Aorta (tissue), 5 donors: ENCODE results near the gene PTPRD. TPM values are rescaled to one million over a fixed set of nuclear protein-coding genes. Genes with fewer than 3 reads are reported as not detected.

Experiments used
- ATAC-seq: fragments of 200-7000 bp; cut with Tn5 transposase; one replicate; pipeline ENCODE4 v1.9.1; 2022; ENCODE audit warnings: moderate library complexity; ENCODE audit not compliant: low FRiP score
- DNase-seq, 2 donors: peaks; one replicate each; pipeline ENCODE4 v3.0.0-alpha.2; 2020
- H3K27ac ChIP-seq, 2 donors: one replicate each; pipeline ENCODE4 v1.5.1; 2013; ENCODE audit warnings: low read length in 2 of 2, mild to moderate bottlenecking in 2 of 2, moderate library complexity in 2 of 2, control low read depth in 1 of 2, inconsistent platforms in 1 of 2, low read depth in 1 of 2
- H3K27me3 ChIP-seq, 2 donors: one replicate each; pipeline ENCODE4 v1.6.1; 2013; ENCODE audit warnings: control low read depth in 1 of 2, low read length in 1 of 2, mild to moderate bottlenecking in 1 of 2, moderate library complexity in 1 of 2; ENCODE audit not compliant: insufficient read depth in 2 of 2, control insufficient read depth in 1 of 2
- H3K36me3 ChIP-seq, 2 donors: one replicate each; pipeline ENCODE4 v1.6.1; 2013; ENCODE audit warnings: control low read depth in 1 of 2, low read length in 1 of 2, mild to moderate bottlenecking in 1 of 2; ENCODE audit not compliant: insufficient read depth in 2 of 2, control insufficient read depth in 1 of 2
- H3K4me1 ChIP-seq, 2 donors: one replicate each; pipeline ENCODE4 v1.6.1; 2013; ENCODE audit warnings: low read length in 2 of 2, control low read depth in 1 of 2, mild to moderate bottlenecking in 1 of 2, moderate library complexity in 1 of 2; ENCODE audit not compliant: insufficient read depth in 2 of 2, control insufficient read depth in 1 of 2
- H3K4me3 ChIP-seq, 2 donors: one replicate each; pipeline ENCODE4 v1.5.1; 2013; ENCODE audit warnings: low read length in 2 of 2, control low read depth in 1 of 2, mild to moderate bottlenecking in 1 of 2
- H3K9me3 ChIP-seq: one replicate; pipeline ENCODE4 v1.6.1; 2013; ENCODE audit warnings: mild to moderate bottlenecking, low read length; ENCODE audit not compliant: control insufficient read depth
- WGBS, 2 donors: extraction: QIAGEN DNeasy Blood & Tissue Kit; methylation state at CpG; one replicate each; pipeline ENCODE4 v1.1.7; 2013; 5-methylcytosine and 5-hydroxymethylcytosine counted together
- intact Hi-C, 2 donors: fragments of 100-400 bp; cut with DNase I; formaldehyde crosslinking; loops; one replicate each; pipeline versions ENCODE4 v1.14.2 to v1.15.0; 2022
- polyA plus RNA-seq, 2 donors: library from polyadenylated mRNA; stranded (reverse); fragments of 200-250 nt; gene quantifications; one replicate each; pipeline ENCODE4 v1.2.3, GENCODE V29; 2013
- total RNA-seq, 2 donors: library from RNA; stranded (reverse); fragmentation: NEBNext Ultra II Directional; extraction: Animal tissue kit (Norgen Biotek cat#: 25700); gene quantifications; one replicate each; pipeline ENCODE4 v1.2.1, GENCODE V29; 2021
- donor health status: healthy with polysubstance abuse.
- donor health status: Bipolar disorder and iron deficiency.
- donor health status: DM: no; HTN: no; CAD: no.
- donor health status: DM: no; HTN: no; CAD: no.
- donor health status: DM: yes; HTN: yes; CAD: no.

PTPRD gene
- total and polyA plus RNA-seq, 4 donors = 1.5 to 92.0 (median 29.4) TPM

- intact Hi-C loops = loop anchor here (5.0 kb wide), 1 partner anchor 413 kb away; no protein-coding TSS in a partner anchor
- Histone ChIP-seq H3K27ac (no peak overlapping the region), H3K36me3 (peaks cover 2% of the 10 kb centered on the region in 2 donors), H3K4me3 (no peak overlapping the region), H3K27me3 (no peaks in the 10 kb centered on the region), H3K4me1 (no peaks in the 10 kb centered on the region), H3K9me3 (no peaks in the 10 kb centered on the region)
- ATAC-seq (no peak), DNase-seq (no peak)
- WGBS, 2 donors = 64 to 67% methylated on average over 3 of the region's 3 CpGs
These were observed 2128.1 kb downstream of the PTPRD start for GRCh38 chr9:8484597-8485191.

GRCh38 chr9:8477450-8477849, 2135.4 kb downstream of the PTPRD start:
- intact Hi-C loops = no loop called here
- WGBS, 2 donors = 98 to 100% methylated on average over 3 of the region's 3 CpGs
- H3K36me3 ChIP-seq = no peaks in the 10 kb centered on the region
- H3K4me1 ChIP-seq = peaks cover 0 to 2% of the 10 kb centered on the region in 2 donors
- no peak overlapping the region for H3K27ac ChIP-seq
- H3K4me3 ChIP-seq = no peak overlapping the region
- H3K27me3 ChIP-seq = no peaks in the 10 kb centered on the region
- no peaks in the 10 kb centered on the region for H3K9me3 ChIP-seq
- ATAC-seq = no peak
- no peak for DNase-seq

GRCh38 chr9:8474937-8475336, 2137.9 kb downstream of the PTPRD start:
- Histone ChIP-seq H3K4me3 (no peak overlapping the region), H3K27ac (no peak overlapping the region), H3K27me3 (no peaks in the 10 kb centered on the region), H3K4me1 (peaks cover 0 to 2% of the 10 kb centered on the region in 2 donors), H3K36me3 (no peaks in the 10 kb centered on the region), H3K9me3 (no peaks in the 10 kb centered on the region)
- intact Hi-C loops = no loop called here
- WGBS, 2 donors = 92 to 98% methylated on average over 1 of the region's 1 CpG
- no peak for DNase-seq
- ATAC-seq = no peak

GRCh38 chr9:8473244-8474020, 2139.4 kb downstream of the PTPRD start:
- Histone ChIP-seq H3K27me3 (no peaks in the 10 kb centered on the region), H3K36me3 (no peaks in the 10 kb centered on the region), H3K9me3 (no peaks in the 10 kb centered on the region), H3K4me1 (peaks cover 0 to 2% of the 10 kb centered on the region in 2 donors), H3K27ac (no peak overlapping the region), H3K4me3 (no peak overlapping the region)
- ATAC-seq (no peak), DNase-seq (no peak)
- intact Hi-C loops = no loop called here
- 94 to 95% methylated on average over 10 of the region's 10 CpGs for WGBS, 2 donors

- intact Hi-C loops = no loop called here
- DNase-seq = no peak
- Histone ChIP-seq H3K4me3 (no peak overlapping the region), H3K36me3 (peaks cover 0 to 5% of the 10 kb centered on the region in 2 donors), H3K4me1 (no peaks in the 10 kb centered on the region), H3K9me3 (no peaks in the 10 kb centered on the region), H3K27me3 (no peaks in the 10 kb centered on the region), H3K27ac (no peak overlapping the region)
- WGBS, 2 donors = 84 to 91% methylated on average over 3 of the region's 3 CpGs
- no peak for ATAC-seq
These were observed 2144.7 kb downstream of the PTPRD start for GRCh38 chr9:8468045-8468637.

GRCh38 chr9:8457816-8458215, 2155.0 kb downstream of the PTPRD start:
- intact Hi-C loops = no loop called here
- Histone ChIP-seq H3K4me3 (no peak overlapping the region), H3K27me3 (no peaks in the 10 kb centered on the region), H3K36me3 (no peaks in the 10 kb centered on the region), H3K9me3 (no peaks in the 10 kb centered on the region), H3K27ac (no peak overlapping the region), H3K4me1 (peaks cover 0 to 1% of the 10 kb centered on the region in 2 donors)
- no peak for DNase-seq
- no peak for ATAC-seq
- WGBS, 2 donors = 18 to 26% methylated on average over 2 of the region's 2 CpGs

- peaks cover 0 to 1% of the 10 kb centered on the region in 2 donors for H3K4me1 ChIP-seq
- H3K36me3 ChIP-seq = no peaks in the 10 kb centered on the region
These were observed 2155.7 kb downstream of the PTPRD start for GRCh38 chr9:8457055-8457454.

GRCh38 chr9:8456344-8456743, 2156.5 kb downstream of the PTPRD start:
- H3K27me3 ChIP-seq = no peaks in the 10 kb centered on the region
- intact Hi-C loops = no loop called here
- H3K27ac ChIP-seq = no peak overlapping the region
- DNase-seq (no peak), ATAC-seq (peak; percentile 48)
- peaks cover 0 to 1% of the 10 kb centered on the region in 2 donors for H3K4me1 ChIP-seq
- H3K4me3 ChIP-seq = no peak overlapping the region
- no peaks in the 10 kb centered on the region for H3K36me3 ChIP-seq
- no peaks in the 10 kb centered on the region for H3K9me3 ChIP-seq

More at GRCh38 chr9:8457055-8457454, 2155.7 kb downstream of the PTPRD start:
- Histone ChIP-seq H3K27me3 (no peaks in the 10 kb centered on the region), H3K9me3 (no peaks in the 10 kb centered on the region), H3K4me3 (no peak overlapping the region), H3K27ac (no peak overlapping the region)
- DNase-seq (no peak), ATAC-seq (no peak)
- WGBS, 2 donors = 5 to 12% methylated on average over 5 of the region's 5 CpGs
- intact Hi-C loops = no loop called here
